Gastroesophageal sphincter (tissue), 4 donors: ENCODE data around the gene C1orf87. TPM values are rescaled to one million over a fixed set of nuclear protein-coding genes. Genes with fewer than 3 reads are reported as not detected.

ENCODE experiments used
- ATAC-seq: fragments of 150-250 bp; one replicate; pipeline ENCODE4 v1.9.1; 2016; ENCODE audit warnings: mild to moderate bottlenecking, moderate library complexity
- H3K27ac ChIP-seq, 4 donors: fragments of 200-600 bp; sonication (generic) in 3 of 4; 1 replicate in 3 of 4; 2 replicates in 1 of 4; pipeline ENCODE4 v1.5.1; 2016 to 2019
- H3K27me3 ChIP-seq: fragments of 200-600 bp; sonication (generic); one replicate; pipeline ENCODE4 v1.5.1; 2019
- H3K36me3 ChIP-seq, 2 donors: fragments of 200-600 bp; sonication (generic); one replicate each; pipeline ENCODE4 v1.5.1; 2019; ENCODE audit warnings: control low read depth in 1 of 2
- H3K4me1 ChIP-seq, 3 donors: fragments of 200-600 bp; sonication (generic); 1 replicate in 2 of 3; 2 replicates in 1 of 3; pipeline ENCODE4 v1.5.1; 2016 to 2019; ENCODE audit warnings: control low read depth in 2 of 3
- H3K4me3 ChIP-seq, 2 donors: fragments of 200-600 bp; sonication (generic); one replicate each; pipeline ENCODE4 v1.5.1; 2019; ENCODE audit warnings: mild to moderate bottlenecking in 1 of 2, moderate library complexity in 1 of 2
- H3K9me3 ChIP-seq, 3 donors: fragments of 200-600 bp; sonication (generic); one replicate each; pipeline ENCODE4 v1.5.1; 2017 to 2019; ENCODE audit warnings: control low read depth in 2 of 3
- EP300 ChIP-seq: sonication (generic); formaldehyde crosslinking; IDR thresholded peaks from one replicate; pipeline ENCODE4 v1.6.1; 2017; ENCODE audit warnings: antibody characterized with exemption, mild to moderate bottlenecking
- POLR2A ChIP-seq, 2 donors: fragments of 450-650 bp; IDR thresholded peaks; one replicate each; pipeline ENCODE4 v1.6.1; 2017; ENCODE audit warnings: antibody characterized with exemption in 2 of 2, mild to moderate bottlenecking in 2 of 2, moderate library complexity in 1 of 2
- POLR2AphosphoS5 ChIP-seq: sonication (generic); formaldehyde crosslinking; IDR thresholded peaks from one replicate; pipeline ENCODE4 v1.6.1; 2017; ENCODE audit warnings: antibody characterized with exemption
- WGBS, 2 donors: methylation state at CpG; one replicate each; pipeline ENCODE4 v1.1.5; 2018; ENCODE audit warnings: low coverage in 1 of 2; 5-methylcytosine and 5-hydroxymethylcytosine counted together
- total RNA-seq, 4 donors: library from RNA; depleted of rRNA; stranded (reverse); fragments of >200 nt; gene quantifications; one replicate each; pipeline ENCODE4 v1.1.0, GENCODE V29; 2016
- TF ChIP-seq, protein P1 (sequence below), 4 experiments: fragments of 200-600 bp in 2 of 4; fragments of 450-650 bp in 2 of 4; sonication (generic) in 1 of 4; IDR thresholded peaks; one replicate each; pipeline ENCODE4 v1.5.1; 2017 to 2019; ENCODE audit warnings: antibody characterized with exemption in 4 of 4, mild to moderate bottlenecking in 2 of 4, moderate library complexity in 2 of 4

C1orf87 gene
- total RNA-seq, 4 donors from 2014 or later = 0.54 TPM; not detected in 3

- no peak overlapping the region for H3K27ac ChIP-seq
- no peak overlapping the region for H3K4me3 ChIP-seq
These were observed 73.8 kb downstream of the C1orf87 start for GRCh38 chr1:59999746-60000145.

DNA sequence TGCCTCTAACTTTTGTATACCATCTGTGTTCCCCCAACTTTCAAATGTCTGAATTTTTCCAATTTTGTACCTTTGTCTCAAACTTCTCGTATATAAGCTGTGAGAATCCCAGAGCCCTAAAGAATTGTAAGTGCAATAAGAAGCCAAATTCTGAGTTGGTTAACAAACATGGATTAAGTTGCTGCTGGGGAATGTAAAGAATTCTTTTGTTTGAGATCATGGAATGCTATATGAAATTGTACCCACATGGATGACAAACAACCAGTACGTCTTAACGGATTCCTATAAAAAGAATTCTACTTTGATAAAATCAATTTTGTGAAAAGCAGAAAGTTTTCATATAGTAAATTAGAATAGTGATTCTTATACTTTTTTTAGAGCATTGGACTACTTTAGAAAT, 74.6 kb downstream of the C1orf87 start:
- H3K4me3 ChIP-seq = no peak overlapping the region
- TF ChIP-seq POLR2A (IDR thresholded peaks at IDR 0.05) (no peak), POLR2AphosphoS5 (no peak), EP300 (no peak)
- TF ChIP-seq, protein P1, sequence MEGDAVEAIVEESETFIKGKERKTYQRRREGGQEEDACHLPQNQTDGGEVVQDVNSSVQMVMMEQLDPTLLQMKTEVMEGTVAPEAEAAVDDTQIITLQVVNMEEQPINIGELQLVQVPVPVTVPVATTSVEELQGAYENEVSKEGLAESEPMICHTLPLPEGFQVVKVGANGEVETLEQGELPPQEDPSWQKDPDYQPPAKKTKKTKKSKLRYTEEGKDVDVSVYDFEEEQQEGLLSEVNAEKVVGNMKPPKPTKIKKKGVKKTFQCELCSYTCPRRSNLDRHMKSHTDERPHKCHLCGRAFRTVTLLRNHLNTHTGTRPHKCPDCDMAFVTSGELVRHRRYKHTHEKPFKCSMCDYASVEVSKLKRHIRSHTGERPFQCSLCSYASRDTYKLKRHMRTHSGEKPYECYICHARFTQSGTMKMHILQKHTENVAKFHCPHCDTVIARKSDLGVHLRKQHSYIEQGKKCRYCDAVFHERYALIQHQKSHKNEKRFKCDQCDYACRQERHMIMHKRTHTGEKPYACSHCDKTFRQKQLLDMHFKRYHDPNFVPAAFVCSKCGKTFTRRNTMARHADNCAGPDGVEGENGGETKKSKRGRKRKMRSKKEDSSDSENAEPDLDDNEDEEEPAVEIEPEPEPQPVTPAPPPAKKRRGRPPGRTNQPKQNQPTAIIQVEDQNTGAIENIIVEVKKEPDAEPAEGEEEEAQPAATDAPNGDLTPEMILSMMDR (IDR thresholded peaks at IDR 0.05) = no peak
- H3K9me3 ChIP-seq = no peaks in the 10 kb centered on the region
- H3K4me1 ChIP-seq = no peaks in the 10 kb centered on the region
- ATAC-seq = no peak
- H3K36me3 ChIP-seq = no peaks in the 10 kb centered on the region
- H3K27me3 ChIP-seq = no peaks in the 10 kb centered on the region
- H3K27ac ChIP-seq = no peak overlapping the region
- 93 to 100% methylated on average over 3 of the region's 3 CpGs for WGBS, 2 donors

More at GRCh38 chr1:59999746-60000145, 73.8 kb downstream of the C1orf87 start:
- Histone ChIP-seq H3K4me1 (no peaks in the 10 kb centered on the region), H3K9me3 (no peaks in the 10 kb centered on the region), H3K27me3 (no peaks in the 10 kb centered on the region), H3K36me3 (no peaks in the 10 kb centered on the region)
- TF ChIP-seq, protein P1 (IDR thresholded peaks at IDR 0.05) = no peak
- TF ChIP-seq POLR2A (IDR thresholded peaks at IDR 0.05) (no peak), POLR2AphosphoS5 (no peak), EP300 (no peak)
- WGBS, 2 donors = 76 to 80% methylated on average over 2 of the region's 2 CpGs
- no peak for ATAC-seq

DNA sequence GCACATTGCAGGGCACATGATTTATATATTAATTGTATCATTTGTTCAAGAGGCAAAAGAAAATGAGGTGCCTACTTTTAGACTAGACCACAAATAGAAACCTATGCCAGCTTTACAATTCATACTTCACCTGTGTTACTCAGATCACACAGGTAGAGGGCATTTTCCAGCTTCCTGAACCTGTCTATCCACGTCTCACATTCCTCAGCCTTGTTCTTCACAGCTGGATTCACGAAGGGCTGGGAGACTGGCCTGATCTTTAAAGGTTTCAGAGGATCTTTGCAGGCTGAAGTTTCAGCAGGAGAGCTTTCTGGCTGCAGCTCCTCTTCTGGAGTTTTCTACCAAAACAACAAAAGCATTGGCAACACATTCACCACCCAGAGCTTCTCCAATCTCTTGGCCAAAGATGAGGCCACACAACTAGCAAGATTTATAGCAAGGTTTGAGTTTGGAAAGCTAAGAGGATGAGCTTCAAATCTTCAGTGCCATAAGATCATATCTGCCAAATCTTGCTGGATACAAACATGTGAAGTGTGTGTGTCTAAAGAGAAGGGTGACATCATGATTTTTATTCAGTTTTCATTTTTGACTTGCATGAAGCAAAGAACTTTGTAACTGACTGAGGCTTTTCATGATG, 76.0 kb downstream of the C1orf87 start:
- TF ChIP-seq EP300 = no peak
- TF ChIP-seq POLR2AphosphoS5 = no peak
- TF ChIP-seq, protein P1 (IDR thresholded peaks at IDR 0.05) = no peak
- TF ChIP-seq POLR2A (IDR thresholded peaks at IDR 0.05) = no peak
- Histone ChIP-seq H3K4me3 (no peak overlapping the region), H3K27me3 (no peaks in the 10 kb centered on the region), H3K4me1 (no peaks in the 10 kb centered on the region), H3K9me3 (no peaks in the 10 kb centered on the region), H3K36me3 (no peaks in the 10 kb centered on the region), H3K27ac (no peak overlapping the region)
- ATAC-seq = no peak
- WGBS, 2 donors = 67% methylated on average over 2 of the region's 2 CpGs; no CpG with 5 or more reads in 1 of the 2 donors

GRCh38 chr1:59994302-59995198, 79.0 kb downstream of the C1orf87 start:
- Histone ChIP-seq H3K36me3 (no peaks in the 10 kb centered on the region), H3K27me3 (no peaks in the 10 kb centered on the region), H3K9me3 (no peaks in the 10 kb centered on the region), H3K27ac (peak overlapping the region in 3 of 4 donors; percentile 17 to 54 (median 35)), H3K4me3 (no peak overlapping the region), H3K4me1 (no peaks in the 10 kb centered on the region)
- TF ChIP-seq, protein P1 (IDR thresholded peaks at IDR 0.05) = no peak
- TF ChIP-seq POLR2AphosphoS5 = peak; percentile 78
- WGBS, 2 donors = 23 to 47% methylated on average over 4 of the region's 4 CpGs
- ATAC-seq = peak; percentile 68
